ENCODE results near the gene ZNF148. TPM values are rescaled to one million over a fixed set of nuclear protein-coding genes. Genes with fewer than 3 reads are reported as not detected.

Gene ZNF148
- total RNA-seq, 4 donors from 2014 or later: 10.7 to 25.9 (median 16.9) TPM

DNA sequence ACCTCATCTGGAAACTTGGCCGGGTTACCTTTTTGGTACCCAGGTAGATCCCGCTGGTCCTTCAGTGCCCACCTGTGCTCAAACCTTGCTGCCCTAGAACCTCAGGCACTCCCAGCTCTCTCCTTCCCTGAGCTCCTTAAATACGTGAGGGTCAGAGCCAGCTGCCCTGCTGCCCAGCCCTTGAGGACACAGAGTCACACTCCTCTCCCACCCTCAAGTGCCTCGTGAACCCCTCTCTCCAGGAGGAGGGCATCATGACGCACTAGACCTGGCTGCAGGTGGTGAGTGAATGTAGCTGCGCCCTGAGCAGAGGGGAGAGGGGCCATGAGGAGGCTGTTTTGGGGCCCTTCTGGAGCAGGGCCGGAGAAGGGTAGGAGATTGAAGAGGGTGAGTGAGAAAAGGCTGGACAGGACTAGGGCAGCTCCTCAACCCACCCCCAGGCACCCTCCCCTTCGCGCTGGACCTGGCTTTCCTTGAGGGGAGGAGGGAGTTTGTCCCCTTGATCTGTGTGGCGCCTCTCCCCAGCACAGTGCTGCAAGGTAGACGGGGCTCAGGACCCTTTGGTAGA lies 163.5 kb downstream of the ZNF148 start:
- intact Hi-C loops (cut with DNase I): no loop called here
- H3K27ac ChIP-seq: peak overlapping the region in 2 of 4 donors; percentile 42 to 50
- no peaks in the 10 kb centered on the region for H3K36me3 ChIP-seq
- no peak for DNase-seq
- H3K9me3 ChIP-seq: no peaks in the 10 kb centered on the region
- H3K4me3 ChIP-seq: peak overlapping the region; percentile 53 to 70 (median 59)
- TF ChIP-seq POLR2A (IDR thresholded peaks at IDR 0.05) (no peak), CTCF (IDR thresholded peaks at IDR 0.05) (no peak)
- 37 to 91% methylated on average over 5 of the region's 11 CpGs for WGBS, 2 donors
- H3K4me1 ChIP-seq: peaks cover 9 to 35% (median 9%) of the 10 kb centered on the region in 3 donors
- H3K27me3 ChIP-seq: peaks cover 0 to 41% (median 0%) of the 10 kb centered on the region in 4 donors

DNA sequence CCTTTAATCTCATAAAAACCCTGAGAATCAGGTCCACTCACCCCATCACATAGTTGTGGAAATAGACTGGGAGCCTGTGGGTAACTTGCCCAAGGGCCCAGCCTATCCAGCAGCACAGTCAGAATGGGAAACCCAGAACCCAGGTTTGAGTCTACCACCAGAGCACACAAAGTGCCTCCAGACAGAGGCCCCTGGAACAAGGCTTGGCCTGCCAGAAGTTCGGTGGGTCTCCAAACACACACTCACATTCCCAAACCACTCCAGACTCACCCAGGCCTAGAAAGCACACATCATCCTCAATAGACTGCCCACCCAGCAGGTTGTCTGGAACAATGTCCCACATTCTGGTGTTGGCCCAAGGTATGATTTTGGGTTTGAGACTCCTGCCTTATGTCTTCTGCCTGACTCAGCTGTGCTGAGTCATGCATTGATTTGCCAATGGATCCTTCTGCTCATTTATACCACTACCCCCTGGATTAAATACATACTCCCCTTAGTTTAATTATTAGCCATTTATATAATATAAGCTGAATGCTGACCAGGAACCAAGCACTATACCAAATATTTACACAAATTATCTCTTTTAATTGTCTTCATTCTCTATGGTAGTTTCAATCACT lies 167.1 kb downstream of the ZNF148 start:
- no peaks in the 10 kb centered on the region for H3K9me3 ChIP-seq
- no CpG with 5 or more reads among the region's 1 CpG for WGBS, 2 donors
- peaks cover 0 to 21% (median 0%) of the 10 kb centered on the region in 4 donors for H3K27me3 ChIP-seq
- H3K27ac ChIP-seq: no peak overlapping the region
- intact Hi-C loops (cut with DNase I): no loop called here
- H3K36me3 ChIP-seq: no peaks in the 10 kb centered on the region
- no peak overlapping the region for H3K4me3 ChIP-seq
- TF ChIP-seq CTCF (IDR thresholded peaks at IDR 0.05) (no peak), POLR2A (IDR thresholded peaks at IDR 0.05) (no peak)
- no peak for DNase-seq
- peaks cover 8 to 32% (median 9%) of the 10 kb centered on the region in 3 donors for H3K4me1 ChIP-seq

DNA sequence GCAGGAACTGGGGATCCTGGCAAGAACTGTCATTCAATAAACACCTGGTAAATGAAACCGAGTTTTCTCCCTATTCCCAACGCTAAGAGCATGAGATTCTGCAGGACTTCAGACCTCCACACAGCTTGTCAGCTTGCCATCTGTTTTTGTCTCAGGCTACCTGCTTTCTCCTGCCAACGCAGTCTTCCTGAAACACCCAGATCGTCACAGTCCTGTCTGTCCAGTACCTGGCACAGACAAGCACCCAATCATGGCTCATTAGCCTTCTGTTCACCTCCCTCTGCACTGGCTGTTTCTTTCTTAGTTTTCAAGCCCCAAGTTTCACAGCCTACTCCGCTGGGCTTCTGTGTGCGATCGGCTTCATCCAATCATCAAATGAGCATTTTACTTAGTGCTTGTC lies 167.6 kb downstream of the ZNF148 start:
- peaks cover 2 to 27% (median 5%) of the 10 kb centered on the region in 3 donors for H3K4me1 ChIP-seq
- 72 to 74% methylated on average over 7 of the region's 7 CpGs for WGBS, 2 donors
- H3K4me3 ChIP-seq: no peak overlapping the region
- no peaks in the 10 kb centered on the region for H3K36me3 ChIP-seq
- H3K9me3 ChIP-seq: no peaks in the 10 kb centered on the region
- peak overlapping the region in 1 of 4 donors; percentile 12 for H3K27ac ChIP-seq
- TF ChIP-seq POLR2A (IDR thresholded peaks at IDR 0.05) (no peak), CTCF (IDR thresholded peaks at IDR 0.05) (no peak)
- intact Hi-C loops (cut with DNase I): no loop called here
- H3K27me3 ChIP-seq: peaks cover 0 to 15% (median 0%) of the 10 kb centered on the region in 4 donors
- DNase-seq: no peak

GRCh38 chr3:125206934-125207333 lies 168.2 kb downstream of the ZNF148 start:
- intact Hi-C loops (cut with DNase I): no loop called here
- peak overlapping the region in 1 of 4 donors; percentile 12 for H3K27ac ChIP-seq

More at GRCh38 chr3:125206934-125207333, 168.2 kb downstream of the ZNF148 start:
- no peak overlapping the region for H3K4me3 ChIP-seq
- H3K27me3 ChIP-seq: peaks cover 0 to 10% (median 0%) of the 10 kb centered on the region in 4 donors
- TF ChIP-seq CTCF (IDR thresholded peaks at IDR 0.05): no peak
- DNase-seq: no peak
- H3K4me1 ChIP-seq: peaks cover 0 to 21% (median 3%) of the 10 kb centered on the region in 3 donors
- WGBS, 2 donors: 0 to 73% methylated on average over 1 to 6 of the region's 6 CpGs
- no peaks in the 10 kb centered on the region for H3K36me3 ChIP-seq
- H3K9me3 ChIP-seq: no peaks in the 10 kb centered on the region
